Neural cell (in vitro differentiated cells): Measurements from ENCODE around the gene ICE2. TPM values are rescaled to one million over a fixed set of nuclear protein-coding genes. Genes with fewer than 3 reads are reported as not detected.

Source experiments
- H2AFZ ChIP-seq: fragments of 200-600, 300-800 bp; sonication (generic), shearing (Covaris generic); 2 replicates; pipeline ENCODE4 v1.6.0; 2014; ENCODE audit warnings: low read depth, mild to moderate bottlenecking, antibody characterized with exemption, low read length, moderate library complexity
- H3F3A ChIP-seq: fragments of 200-600 bp; shearing (Covaris generic); 2 replicates; pipeline ENCODE4 v1.6.1; 2016; ENCODE audit warnings: mild to moderate bottlenecking, moderate library complexity, mixed read lengths, antibody characterized with exemption, low read length; ENCODE audit not compliant: insufficient read depth, poor library complexity, severe bottlenecking
- H3K27ac ChIP-seq: fragments of 200-600, 300-800 bp; sonication (generic), shearing (Covaris generic); 2 replicates; pipeline ENCODE4 v1.5.1; 2014; ENCODE audit warnings: mild to moderate bottlenecking, low read length, moderate library complexity
- H3K27me3 ChIP-seq: fragments of 300-800, 200-600 bp; sonication (generic), shearing (Covaris generic); 2 replicates; pipeline ENCODE4 v1.6.0; 2014; ENCODE audit warnings: mild to moderate bottlenecking, low read depth, low read length, moderate library complexity; ENCODE audit not compliant: insufficient read depth
- H3K36me3 ChIP-seq: fragments of 300-800, 200-600 bp; sonication (generic), shearing (Covaris generic); 2 replicates; pipeline ENCODE4 v1.5.1; 2014; ENCODE audit warnings: mild to moderate bottlenecking, antibody characterized with exemption, low read length, moderate library complexity; ENCODE audit not compliant: insufficient read depth
- H3K4me2 ChIP-seq: fragments of 300-800, 200-600 bp; sonication (generic), shearing (Covaris generic); 2 replicates; pipeline ENCODE4 v1.6.0; 2014; ENCODE audit warnings: mild to moderate bottlenecking, low read length
- H3K4me3 ChIP-seq: fragments of 300-800, 200-600 bp; sonication (generic), shearing (Covaris generic); 2 replicates; pipeline ENCODE4 v1.5.1; 2014; ENCODE audit warnings: mild to moderate bottlenecking, low read length, moderate library complexity
- H3K79me2 ChIP-seq: fragments of 200-600 bp; shearing (Covaris generic); replicated peaks from 2 replicates; pipeline ENCODE4 v1.6.0; 2014; ENCODE audit warnings: mild to moderate bottlenecking, low read length, moderate library complexity; ENCODE audit not compliant: insufficient read depth
- H3K9ac ChIP-seq: fragments of 300-800, 200-600 bp; sonication (generic), shearing (Covaris generic); 2 replicates; pipeline ENCODE4 v1.6.1; 2016; ENCODE audit warnings: mild to moderate bottlenecking, low read length, mixed read lengths
- H3K9me2 ChIP-seq: fragments of 200-600 bp; shearing (Covaris generic); 2 replicates; pipeline ENCODE4 v1.6.1; 2016; ENCODE audit warnings: mild to moderate bottlenecking, low read length, mixed read lengths; ENCODE audit not compliant: insufficient read depth
- H3K9me3 ChIP-seq: fragments of 200-600, 300-800 bp; sonication (generic), shearing (Covaris generic); 2 replicates; pipeline ENCODE4 v1.6.1; 2016; ENCODE audit warnings: mild to moderate bottlenecking, mixed run types, low read length, moderate library complexity, mixed read lengths
- H4K20me1 ChIP-seq: fragments of 200-600 bp; shearing (Covaris generic); 2 replicates; pipeline ENCODE4 v1.6.1; 2016; ENCODE audit warnings: mild to moderate bottlenecking, mixed run types; ENCODE audit not compliant: insufficient read depth
- EP300 ChIP-seq: fragments of 450-650 bp; conservative IDR thresholded peaks from 2 replicates; pipeline ENCODE4 v1.6.1; 2014; ENCODE audit warnings: antibody characterized with exemption, mild to moderate bottlenecking, moderate library complexity; ENCODE audit not compliant: poor library complexity, severe bottlenecking
- EZH2 ChIP-seq: fragments of 200-600, 300-800 bp; shearing (Covaris generic), sonication (generic); IDR thresholded peaks from 2 replicates; pipeline ENCODE4 v1.6.1; 2014; ENCODE audit warnings: antibody characterized with exemption, low read length, borderline replicate concordance, mild to moderate bottlenecking; ENCODE audit not compliant: insufficient read depth, poor library complexity, severe bottlenecking
- MXI1 ChIP-seq: fragments of 450-650 bp; conservative IDR thresholded peaks from 2 replicates; pipeline ENCODE4 v1.6.1; 2014; ENCODE audit warnings: antibody characterized with exemption, mild to moderate bottlenecking; ENCODE audit not compliant: poor library complexity, severe bottlenecking
- POLR2AphosphoS5 ChIP-seq: IDR thresholded peaks from 2 replicates; pipeline ENCODE4 v1.6.1; 2012
- RAD21 ChIP-seq: fragments of 450-650 bp; conservative IDR thresholded peaks from 2 replicates; pipeline ENCODE4 v1.6.1; 2014; ENCODE audit warnings: antibody characterized with exemption, mild to moderate bottlenecking, moderate library complexity
- SMC3 ChIP-seq: fragments of 450-650 bp; conservative IDR thresholded peaks from 2 replicates; pipeline ENCODE4 v1.6.1; 2014; ENCODE audit warnings: antibody characterized with exemption, mild to moderate bottlenecking, moderate library complexity; ENCODE audit not compliant: poor library complexity
- TAF1 ChIP-seq: IDR thresholded peaks from 2 replicates; pipeline ENCODE4 v1.6.1; 2012; ENCODE audit warnings: low read depth
- polyA plus RNA-seq: library from polyadenylated mRNA; depleted of rRNA; stranded (reverse); fragments of >200 nt; gene quantifications from 2 replicates; pipeline ENCODE4 v1.2.3, GENCODE V29; 2014
- TF ChIP-seq, protein P1 (sequence below): IDR thresholded peaks from 2 replicates; pipeline ENCODE4 v1.6.1; 2012; ENCODE audit warnings: borderline replicate concordance
- TF ChIP-seq, protein P2 (sequence below): fragments of 450-650 bp; IDR thresholded peaks from 2 replicates; pipeline ENCODE4 v1.5.1; 2014; ENCODE audit warnings: antibody characterized with exemption, mild to moderate bottlenecking, moderate library complexity; ENCODE audit not compliant: poor library complexity, severe bottlenecking

Gene ICE2
- polyA plus RNA-seq, 1 donor from 2014 or later = 34.0 TPM

DNA sequence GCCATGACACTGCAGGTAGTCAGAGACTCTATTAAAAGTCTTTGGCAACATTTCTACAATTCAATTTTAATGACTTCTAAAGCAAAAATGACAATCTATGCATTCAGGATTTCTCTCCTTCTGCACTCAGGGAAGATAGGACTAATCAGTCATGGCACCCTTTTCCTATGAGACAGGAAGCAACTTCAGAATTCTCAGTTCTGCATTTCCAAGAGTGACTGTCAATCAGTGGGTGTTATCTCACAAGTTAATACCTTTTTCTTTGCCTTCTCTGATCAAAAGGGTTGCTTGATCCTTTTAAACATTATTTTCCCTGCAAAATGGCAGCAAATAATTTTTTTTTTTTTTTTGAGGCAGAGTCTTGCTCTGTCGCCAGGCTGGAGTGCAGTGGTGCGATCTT lies 7.8 kb upstream of the ICE2 start:
- Histone ChIP-seq H3K36me3 (no peaks in the 10 kb centered on the region), H3F3A (no peaks in the 10 kb centered on the region), H3K4me3 (no peak overlapping the region), H3K4me2 (no peak overlapping the region), H2AFZ (no peak overlapping the region), H4K20me1 (no peaks in the 10 kb centered on the region), H3K27ac (no peak overlapping the region), H3K79me2 (no peaks in the 10 kb centered on the region), H3K27me3 (no peaks in the 10 kb centered on the region), H3K9me3 (no peaks in the 10 kb centered on the region), H3K9me2 (no peaks in the 10 kb centered on the region), H3K9ac (no peak overlapping the region)
- TF ChIP-seq, protein P1, sequence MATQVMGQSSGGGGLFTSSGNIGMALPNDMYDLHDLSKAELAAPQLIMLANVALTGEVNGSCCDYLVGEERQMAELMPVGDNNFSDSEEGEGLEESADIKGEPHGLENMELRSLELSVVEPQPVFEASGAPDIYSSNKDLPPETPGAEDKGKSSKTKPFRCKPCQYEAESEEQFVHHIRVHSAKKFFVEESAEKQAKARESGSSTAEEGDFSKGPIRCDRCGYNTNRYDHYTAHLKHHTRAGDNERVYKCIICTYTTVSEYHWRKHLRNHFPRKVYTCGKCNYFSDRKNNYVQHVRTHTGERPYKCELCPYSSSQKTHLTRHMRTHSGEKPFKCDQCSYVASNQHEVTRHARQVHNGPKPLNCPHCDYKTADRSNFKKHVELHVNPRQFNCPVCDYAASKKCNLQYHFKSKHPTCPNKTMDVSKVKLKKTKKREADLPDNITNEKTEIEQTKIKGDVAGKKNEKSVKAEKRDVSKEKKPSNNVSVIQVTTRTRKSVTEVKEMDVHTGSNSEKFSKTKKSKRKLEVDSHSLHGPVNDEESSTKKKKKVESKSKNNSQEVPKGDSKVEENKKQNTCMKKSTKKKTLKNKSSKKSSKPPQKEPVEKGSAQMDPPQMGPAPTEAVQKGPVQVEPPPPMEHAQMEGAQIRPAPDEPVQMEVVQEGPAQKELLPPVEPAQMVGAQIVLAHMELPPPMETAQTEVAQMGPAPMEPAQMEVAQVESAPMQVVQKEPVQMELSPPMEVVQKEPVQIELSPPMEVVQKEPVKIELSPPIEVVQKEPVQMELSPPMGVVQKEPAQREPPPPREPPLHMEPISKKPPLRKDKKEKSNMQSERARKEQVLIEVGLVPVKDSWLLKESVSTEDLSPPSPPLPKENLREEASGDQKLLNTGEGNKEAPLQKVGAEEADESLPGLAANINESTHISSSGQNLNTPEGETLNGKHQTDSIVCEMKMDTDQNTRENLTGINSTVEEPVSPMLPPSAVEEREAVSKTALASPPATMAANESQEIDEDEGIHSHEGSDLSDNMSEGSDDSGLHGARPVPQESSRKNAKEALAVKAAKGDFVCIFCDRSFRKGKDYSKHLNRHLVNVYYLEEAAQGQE = no peak
- TF ChIP-seq TAF1 (no peak), POLR2AphosphoS5 (no peak)
- TF ChIP-seq, protein P2, sequence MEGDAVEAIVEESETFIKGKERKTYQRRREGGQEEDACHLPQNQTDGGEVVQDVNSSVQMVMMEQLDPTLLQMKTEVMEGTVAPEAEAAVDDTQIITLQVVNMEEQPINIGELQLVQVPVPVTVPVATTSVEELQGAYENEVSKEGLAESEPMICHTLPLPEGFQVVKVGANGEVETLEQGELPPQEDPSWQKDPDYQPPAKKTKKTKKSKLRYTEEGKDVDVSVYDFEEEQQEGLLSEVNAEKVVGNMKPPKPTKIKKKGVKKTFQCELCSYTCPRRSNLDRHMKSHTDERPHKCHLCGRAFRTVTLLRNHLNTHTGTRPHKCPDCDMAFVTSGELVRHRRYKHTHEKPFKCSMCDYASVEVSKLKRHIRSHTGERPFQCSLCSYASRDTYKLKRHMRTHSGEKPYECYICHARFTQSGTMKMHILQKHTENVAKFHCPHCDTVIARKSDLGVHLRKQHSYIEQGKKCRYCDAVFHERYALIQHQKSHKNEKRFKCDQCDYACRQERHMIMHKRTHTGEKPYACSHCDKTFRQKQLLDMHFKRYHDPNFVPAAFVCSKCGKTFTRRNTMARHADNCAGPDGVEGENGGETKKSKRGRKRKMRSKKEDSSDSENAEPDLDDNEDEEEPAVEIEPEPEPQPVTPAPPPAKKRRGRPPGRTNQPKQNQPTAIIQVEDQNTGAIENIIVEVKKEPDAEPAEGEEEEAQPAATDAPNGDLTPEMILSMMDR = no peak

DNA sequence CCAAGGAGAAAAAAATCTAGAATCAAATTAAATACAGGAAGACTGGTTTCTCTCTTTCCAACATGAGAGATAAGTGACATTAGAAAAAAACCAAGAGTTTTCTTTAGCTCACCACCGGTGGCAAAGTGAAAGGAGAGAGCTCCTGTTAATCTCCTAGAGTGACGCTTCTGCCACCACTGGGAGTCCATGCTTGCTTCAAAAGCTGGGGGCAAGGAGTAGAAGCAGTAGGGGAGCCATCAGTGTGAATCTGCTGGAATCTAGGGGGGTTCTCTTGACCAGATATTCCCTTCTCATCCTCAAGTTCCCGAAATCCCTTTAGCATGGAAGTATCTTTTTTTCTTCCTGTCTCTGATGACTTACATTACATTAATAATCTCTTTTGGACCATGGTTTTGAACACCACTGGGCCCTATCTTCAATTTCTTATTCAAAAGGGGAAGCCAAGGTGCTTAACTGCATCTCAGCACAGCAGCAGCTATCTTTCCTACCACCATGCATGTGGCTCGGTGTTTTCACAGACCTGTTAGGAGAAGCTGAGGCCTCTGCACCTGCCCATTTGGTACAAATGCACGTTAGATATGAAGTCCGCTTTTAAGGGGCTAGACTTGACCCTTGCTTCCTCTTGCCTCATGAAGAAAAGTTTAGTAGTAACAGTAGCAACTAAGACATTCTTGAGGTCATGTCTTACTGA lies 6.6 kb upstream of the ICE2 start:
- Histone ChIP-seq H3K9me2 (no peaks in the 10 kb centered on the region), H3K4me3 (no peak overlapping the region), H3K4me2 (no peak overlapping the region), H2AFZ (no peak overlapping the region), H3K27me3 (no peaks in the 10 kb centered on the region), H3K79me2 (no peaks in the 10 kb centered on the region), H3K9ac (no peak overlapping the region), H4K20me1 (no peaks in the 10 kb centered on the region), H3F3A (no peaks in the 10 kb centered on the region), H3K9me3 (no peaks in the 10 kb centered on the region), H3K27ac (no peak overlapping the region), H3K36me3 (no peaks in the 10 kb centered on the region)
- TF ChIP-seq, protein P1 = no peak
- TF ChIP-seq RAD21 = no peak
- no peak for TF ChIP-seq POLR2AphosphoS5
- no peak for TF ChIP-seq MXI1
- TF ChIP-seq TAF1 = no peak
- TF ChIP-seq EP300 = no peak
- TF ChIP-seq, protein P2 = no peak
- TF ChIP-seq SMC3 = no peak
- no peak for TF ChIP-seq EZH2
